T-helper 17 cell (primary cell): Measurements from ENCODE around the gene DCBLD1. TPM values are rescaled to one million over a fixed set of nuclear protein-coding genes. Genes with fewer than 3 reads are reported as not detected.
"Not testable (repeated sequence)": the region's sequence is repeated elsewhere in the genome, so short reads cannot be mapped to it uniquely, and the experiment has no call there.

Experiments used
- ATAC-seq: fragments of 150-1000 bp; cut with Tn5 transposase; 2 replicates; pipeline ENCODE4 v1.10.0; 2021; ENCODE audit warnings: mild to moderate bottlenecking, moderate library complexity
- DNase-seq, 3 donors: peaks; one replicate each; pipeline versions ENCODE4 v3.0.0 to v3.0.0-alpha.2; 2020 to 2021
- H3K9me3 ChIP-seq: one replicate; pipeline ENCODE4 v1.7.0; 2013; ENCODE audit warnings: low read length, mild to moderate bottlenecking; ENCODE audit not compliant: control insufficient read depth, poor library complexity, severe bottlenecking
- H3K27ac Mint-ChIP-seq: one replicate; pipeline ENCODE4 v1.8.0; 2022; ENCODE audit warnings: mild to moderate bottlenecking, moderate library complexity, mixed read lengths
- H3K27me3 Mint-ChIP-seq: one replicate; pipeline ENCODE4 v1.8.0; 2022; ENCODE audit warnings: mixed read lengths
- H3K36me3 Mint-ChIP-seq: one replicate; pipeline ENCODE4 v1.8.0; 2022; ENCODE audit warnings: low read depth, mixed read lengths
- H3K4me1 Mint-ChIP-seq: one replicate; pipeline ENCODE4 v1.8.0; 2022; ENCODE audit warnings: mild to moderate bottlenecking, mixed read lengths
- H3K4me3 Mint-ChIP-seq: one replicate; pipeline ENCODE4 v1.8.0; 2022; ENCODE audit warnings: mild to moderate bottlenecking, moderate library complexity, mixed read lengths
- total RNA-seq, 4 donors: library from RNA in 2 of 4; stranded (reverse) in 2 of 4; gene quantifications; one replicate each; pipeline ENCODE4 v1.2.3 and lab custom pipeline; 2022 to 2026

Gene DCBLD1
- total RNA-seq (1 to 10 TPM; 1.4 to 1.8 TPM), total RNA-seq (lab: John Stamatoyannopoulos, UW) (1.4 to 5.9 reads per million in 2 donors)

- peaks cover 17% of the 10 kb centered on the region for H3K4me1 Mint-ChIP-seq
- peak within 1 kb of the TSS; percentile 21 for H3K27ac Mint-ChIP-seq
- ATAC-seq = peak; percentile 79
- no peaks in the 10 kb centered on the region for H3K9me3 ChIP-seq
- peaks cover 53% of the 10 kb centered on the region for H3K27me3 Mint-ChIP-seq
- peak within 1 kb of the TSS; percentile 92 for H3K4me3 Mint-ChIP-seq
- peak; percentile 20 to 46 (median 41) for DNase-seq
- peaks cover 2% of the 10 kb centered on the region for H3K36me3 Mint-ChIP-seq
Observed at GRCh38 chr6:117482240-117483003, at the start of gene DCBLD1. TSS of gene DCBLD1 (plus strand) at chr6:117482674. CDS start at chr6:117482782, 108 bp downstream.

DNA sequence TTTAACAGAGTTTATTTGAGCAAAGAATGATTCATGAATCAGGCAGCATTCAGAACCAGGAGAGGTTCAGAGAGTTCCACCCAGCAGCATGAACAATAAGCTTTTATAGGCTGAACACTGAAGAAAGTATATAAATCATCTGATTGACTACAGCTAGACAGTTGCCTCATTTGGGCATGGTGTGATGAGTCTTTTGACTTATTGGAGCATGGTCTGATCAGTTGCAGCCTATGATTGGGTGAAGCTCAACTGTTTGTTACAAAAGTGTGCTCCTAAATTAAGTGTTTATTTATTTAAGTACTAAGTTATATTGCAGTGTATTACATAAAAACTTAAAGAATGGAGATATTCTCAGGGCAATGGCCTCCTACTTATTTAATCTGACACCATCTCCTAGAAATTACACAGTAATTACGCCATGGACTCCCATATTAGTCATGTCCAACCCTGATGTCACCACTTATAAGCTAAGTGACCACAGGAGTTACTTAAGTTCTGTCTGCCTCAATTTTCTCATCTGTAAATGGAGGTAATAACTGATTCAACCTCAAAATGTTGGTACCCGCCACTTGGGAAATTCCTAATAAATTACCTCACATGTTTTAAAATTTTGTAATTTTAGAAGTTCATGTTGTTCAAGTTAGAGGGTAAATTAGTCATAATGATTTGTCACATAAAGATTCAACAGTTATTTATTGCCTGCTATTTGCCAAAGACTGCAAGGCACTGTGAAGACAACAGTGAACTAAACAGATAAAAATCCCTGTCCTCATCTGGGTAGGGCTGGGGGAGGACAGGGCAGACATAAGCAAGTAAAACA, 41.6 kb upstream of the DCBLD1 start:
- H3K27ac Mint-ChIP-seq = no peak overlapping the region
- H3K9me3 ChIP-seq = no peaks in the 10 kb centered on the region
- H3K4me3 Mint-ChIP-seq = no peak overlapping the region
- peaks cover 4% of the 10 kb centered on the region for H3K36me3 Mint-ChIP-seq
- ATAC-seq (no peak), DNase-seq (no peak)
- H3K4me1 Mint-ChIP-seq = no peaks in the 10 kb centered on the region
- H3K27me3 Mint-ChIP-seq = peaks cover 64% of the 10 kb centered on the region

GRCh38 chr6:117441824-117442264, 40.6 kb upstream of the DCBLD1 start:
- Mint-ChIP-seq H3K27ac (no peak overlapping the region), H3K4me1 (no peaks in the 10 kb centered on the region), H3K4me3 (no peak overlapping the region), H3K27me3 (peaks cover 63% of the 10 kb centered on the region), H3K36me3 (no peaks in the 10 kb centered on the region)
- ATAC-seq = no peak
- no peak for DNase-seq
- no peaks in the 10 kb centered on the region for H3K9me3 ChIP-seq

DNA sequence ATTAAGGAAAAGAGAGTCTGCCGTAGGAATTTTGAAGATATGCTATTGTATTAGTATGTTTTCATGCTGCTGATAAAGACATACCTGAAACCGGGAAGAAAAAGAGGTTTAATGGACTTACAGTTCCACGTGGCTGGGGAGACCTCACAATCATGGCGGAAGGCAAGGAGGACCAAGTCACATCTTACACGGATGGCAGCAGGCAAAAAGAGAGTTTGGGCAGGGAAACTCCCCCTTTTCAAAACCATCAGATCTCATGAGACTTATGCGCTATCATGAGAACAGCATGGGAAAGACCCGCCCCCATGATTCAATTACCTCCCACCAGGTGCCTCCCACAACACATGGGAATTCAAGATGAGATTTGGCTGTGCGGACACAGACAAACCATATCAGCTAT, 40.2 kb upstream of the DCBLD1 start:
- not testable (repeated sequence) for H3K9me3 ChIP-seq, H3K4me3 Mint-ChIP-seq, H3K27ac Mint-ChIP-seq, H3K4me1 Mint-ChIP-seq, H3K36me3 Mint-ChIP-seq, ATAC-seq, DNase-seq
- H3K27me3 Mint-ChIP-seq = peaks cover 68% of the 10 kb centered on the region

DNA sequence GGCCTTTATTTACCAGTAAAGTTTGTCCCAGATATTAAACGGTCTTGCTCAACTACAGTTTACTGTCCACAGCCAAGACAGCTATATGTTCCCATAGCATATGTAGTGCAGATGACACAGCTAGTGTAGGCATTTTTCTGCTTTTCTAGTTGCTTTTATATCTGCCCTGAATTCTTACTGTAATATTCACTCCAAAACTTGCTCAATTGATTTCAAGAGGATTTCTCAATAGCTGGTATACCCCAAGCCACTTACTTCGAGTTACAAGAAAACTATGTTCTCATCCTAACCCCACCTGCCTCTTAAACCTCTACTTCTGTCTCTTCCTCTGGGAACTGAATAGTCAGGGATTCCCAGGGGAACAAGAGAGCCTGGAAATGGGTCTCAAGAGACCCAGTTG, 37.9 kb upstream of the DCBLD1 start:
- no peaks in the 10 kb centered on the region for H3K9me3 ChIP-seq
- Mint-ChIP-seq H3K27ac (no peak overlapping the region), H3K36me3 (no peaks in the 10 kb centered on the region), H3K27me3 (peaks cover 75% of the 10 kb centered on the region), H3K4me1 (no peaks in the 10 kb centered on the region), H3K4me3 (no peak overlapping the region)
- no peak for ATAC-seq
- no peak for DNase-seq

DNA sequence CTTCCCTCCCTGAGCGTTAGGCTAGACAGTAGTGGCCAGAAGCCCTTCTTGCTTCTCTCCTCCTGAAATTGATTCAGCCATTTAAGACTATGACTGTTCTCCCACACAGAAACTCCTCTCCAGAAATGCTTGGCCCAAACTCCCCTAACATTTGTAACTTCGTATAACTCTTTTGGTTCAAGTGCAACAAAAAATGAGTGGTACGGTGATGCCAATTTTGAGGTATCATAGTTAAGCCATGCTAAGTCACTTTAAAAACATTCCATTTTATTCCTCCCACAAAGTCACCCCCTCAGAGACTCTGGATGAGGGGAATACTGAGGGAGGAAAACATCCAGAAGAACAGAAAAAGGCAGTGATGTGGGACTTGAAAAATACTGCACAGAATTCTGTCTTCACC, 35.6 kb upstream of the DCBLD1 start:
- Mint-ChIP-seq H3K4me1 (no peaks in the 10 kb centered on the region), H3K27ac (no peak overlapping the region), H3K36me3 (no peaks in the 10 kb centered on the region), H3K4me3 (no peak overlapping the region), H3K27me3 (peaks cover 68% of the 10 kb centered on the region)
- ATAC-seq = no peak
- H3K9me3 ChIP-seq = no peaks in the 10 kb centered on the region
- DNase-seq = no peak

GRCh38 chr6:117448011-117448410, 34.5 kb upstream of the DCBLD1 start:
- Mint-ChIP-seq H3K36me3 (no peaks in the 10 kb centered on the region), H3K27ac (no peak overlapping the region)
- no peak for ATAC-seq

GRCh38 chr6:117448732-117449485, 33.6 kb upstream of the DCBLD1 start:
- no peaks in the 10 kb centered on the region for H3K4me1 Mint-ChIP-seq
- peaks cover 54% of the 10 kb centered on the region for H3K27me3 Mint-ChIP-seq
- no peak overlapping the region for H3K27ac Mint-ChIP-seq
- no peak overlapping the region for H3K4me3 Mint-ChIP-seq
- no peaks in the 10 kb centered on the region for H3K9me3 ChIP-seq
- no peak for DNase-seq
- H3K36me3 Mint-ChIP-seq = no peaks in the 10 kb centered on the region
- no peak for ATAC-seq

More at GRCh38 chr6:117448011-117448410, 34.5 kb upstream of the DCBLD1 start:
- H3K9me3 ChIP-seq = no peaks in the 10 kb centered on the region
- peak overlapping the region; percentile 36 for H3K4me3 Mint-ChIP-seq
- peaks cover 57% of the 10 kb centered on the region for H3K27me3 Mint-ChIP-seq
- no peak for DNase-seq
- no peaks in the 10 kb centered on the region for H3K4me1 Mint-ChIP-seq

DNA sequence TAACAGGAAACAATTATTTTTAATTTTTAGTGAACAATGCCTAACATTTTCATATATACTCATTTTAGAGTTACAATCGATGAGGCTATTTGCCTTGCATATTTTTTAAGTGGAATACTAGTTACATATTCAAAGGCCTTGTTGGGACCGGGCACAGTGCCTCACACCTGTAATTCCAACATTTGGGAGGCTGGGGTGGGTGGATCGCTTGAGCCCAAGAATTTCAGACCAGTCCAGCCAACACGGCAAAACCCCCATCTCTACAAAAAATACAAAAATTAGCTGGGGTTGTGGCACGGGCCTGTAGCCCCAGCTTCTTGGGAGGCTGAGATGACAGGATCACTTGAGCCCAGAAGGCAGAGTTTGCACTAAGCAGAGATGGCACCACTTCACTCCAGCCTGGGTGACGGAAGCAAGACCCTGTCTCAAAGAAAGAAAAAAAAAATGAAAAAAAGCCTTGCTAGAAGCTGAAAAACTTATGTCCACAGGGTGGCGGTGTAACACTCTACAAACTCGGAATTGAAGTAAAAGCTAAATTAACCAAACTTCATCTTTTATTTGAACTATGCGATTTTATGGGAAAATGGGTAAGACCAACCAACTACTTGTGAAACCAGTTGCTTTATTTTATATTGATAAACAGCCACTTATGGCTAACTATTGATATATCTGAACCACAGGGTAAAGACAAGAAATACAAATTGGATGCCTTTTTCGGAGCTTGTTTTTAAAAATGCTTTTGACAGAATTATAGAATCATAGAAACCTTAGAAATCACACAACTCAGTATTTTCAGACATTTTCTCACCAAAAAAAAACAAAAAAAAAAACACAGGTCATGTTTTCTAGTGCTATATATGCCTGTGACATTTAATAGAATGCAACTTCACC, 32.7 kb upstream of the DCBLD1 start:
- H3K9me3 ChIP-seq = no peaks in the 10 kb centered on the region
- H3K4me1 Mint-ChIP-seq = no peaks in the 10 kb centered on the region
- peaks cover 53% of the 10 kb centered on the region for H3K27me3 Mint-ChIP-seq
- no peaks in the 10 kb centered on the region for H3K36me3 Mint-ChIP-seq
- peak; percentile 52 for ATAC-seq
- DNase-seq = peak in 2 of 3 donors; percentile 17 to 50
- H3K4me3 Mint-ChIP-seq = no peak overlapping the region
- H3K27ac Mint-ChIP-seq = no peak overlapping the region

GRCh38 chr6:117451671-117452070, 30.8 kb upstream of the DCBLD1 start:
- H3K36me3 Mint-ChIP-seq = no peaks in the 10 kb centered on the region
- H3K4me1 Mint-ChIP-seq = no peaks in the 10 kb centered on the region
- DNase-seq (no peak), ATAC-seq (no peak)
- no peaks in the 10 kb centered on the region for H3K9me3 ChIP-seq
- no peak overlapping the region for H3K27ac Mint-ChIP-seq
- peaks cover 38% of the 10 kb centered on the region for H3K27me3 Mint-ChIP-seq
- no peak overlapping the region for H3K4me3 Mint-ChIP-seq

DNA sequence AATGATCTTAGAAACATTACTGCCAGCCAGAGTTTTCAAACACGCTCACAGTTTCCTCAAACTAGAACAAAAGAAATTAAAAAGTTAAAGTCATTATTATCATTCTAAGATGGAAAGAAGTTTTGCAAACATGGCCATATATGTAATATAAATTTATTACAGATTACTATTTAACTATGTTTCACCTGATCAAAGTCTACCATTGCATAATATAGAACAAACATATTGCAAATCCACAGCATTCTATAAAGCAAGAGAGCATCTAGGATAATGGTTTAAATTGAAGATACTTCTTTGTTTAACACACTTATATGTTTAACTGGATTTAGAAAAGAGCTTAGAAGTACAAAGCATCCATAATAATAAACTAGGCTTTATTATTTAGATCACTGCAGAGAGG, 26.2 kb upstream of the DCBLD1 start:
- no peak for ATAC-seq
- no peaks in the 10 kb centered on the region for H3K4me1 Mint-ChIP-seq
- no peak overlapping the region for H3K27ac Mint-ChIP-seq
- H3K9me3 ChIP-seq = no peaks in the 10 kb centered on the region
- H3K27me3 Mint-ChIP-seq = peaks cover 25% of the 10 kb centered on the region
- no peak for DNase-seq
- H3K36me3 Mint-ChIP-seq = peaks cover 2% of the 10 kb centered on the region
- no peak overlapping the region for H3K4me3 Mint-ChIP-seq

DNA sequence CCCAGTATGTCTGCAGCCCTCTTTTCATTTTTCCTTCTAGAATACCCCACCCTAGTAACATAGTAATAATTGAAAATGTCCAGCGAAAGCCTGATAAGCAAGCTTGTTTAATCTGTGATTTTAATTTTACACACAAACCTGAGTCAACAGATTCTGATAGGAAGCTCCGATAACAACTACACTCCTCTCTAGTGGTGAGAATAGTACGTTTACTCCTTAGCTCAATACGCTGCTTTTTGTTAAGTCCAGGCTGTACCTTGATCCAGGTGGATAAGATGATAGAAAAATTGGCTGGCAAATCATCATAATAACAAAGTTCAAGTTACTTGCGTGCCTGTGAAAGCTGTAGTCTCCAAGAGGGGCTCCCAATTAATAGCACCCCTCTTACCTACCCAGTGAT, 25.5 kb upstream of the DCBLD1 start:
- no peak overlapping the region for H3K4me3 Mint-ChIP-seq
- no peak for DNase-seq
- H3K9me3 ChIP-seq = no peaks in the 10 kb centered on the region
- H3K36me3 Mint-ChIP-seq = peaks cover 2% of the 10 kb centered on the region
- peaks cover 25% of the 10 kb centered on the region for H3K27me3 Mint-ChIP-seq
- H3K27ac Mint-ChIP-seq = no peak overlapping the region
- no peak for ATAC-seq
- no peaks in the 10 kb centered on the region for H3K4me1 Mint-ChIP-seq
